ENCODE data around the gene REC114.
A peak's percentile ranks its signal among the peaks of the same experiment; 100 is the strongest.
"Not testable (repeated sequence)": the region's sequence is repeated elsewhere in the genome, so short reads cannot be mapped to it uniquely, and the experiment has no call there.

REC114 gene

GRCh38 chr15:73538123-73538522 lies 95.2 kb downstream of the REC114 start:
- DNase-seq = no peak

DNA sequence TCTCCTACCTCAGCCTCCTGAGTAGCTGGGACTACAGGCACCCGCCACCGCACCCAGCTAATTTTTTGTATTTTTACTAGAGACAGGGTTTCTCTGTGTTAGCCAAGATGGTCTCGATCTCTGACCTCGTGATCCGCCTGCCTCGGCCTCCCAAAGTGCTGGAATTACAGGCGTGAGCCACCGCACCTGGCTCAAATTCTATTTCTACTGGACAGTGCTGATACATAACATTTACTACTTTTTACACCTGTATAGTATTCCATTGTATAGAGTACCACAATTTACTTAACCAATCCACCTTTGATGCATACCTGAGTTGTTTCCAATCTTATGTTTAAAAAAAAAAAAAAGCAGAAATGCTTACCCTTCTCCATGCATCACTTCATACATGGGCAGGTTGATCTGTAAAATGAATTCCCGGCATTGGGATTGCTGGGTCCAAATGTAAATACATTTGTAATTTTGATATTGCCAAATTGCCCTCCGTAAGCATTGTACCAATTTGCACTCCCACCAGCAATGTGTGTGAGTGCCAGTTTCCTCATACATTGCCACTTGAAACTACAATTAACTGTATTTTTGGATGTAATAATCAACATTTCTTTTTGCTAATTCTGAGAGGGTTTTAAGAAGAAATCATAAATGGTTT lies 95.7 kb downstream of the REC114 start:
- DNase-seq = no peak

DNA sequence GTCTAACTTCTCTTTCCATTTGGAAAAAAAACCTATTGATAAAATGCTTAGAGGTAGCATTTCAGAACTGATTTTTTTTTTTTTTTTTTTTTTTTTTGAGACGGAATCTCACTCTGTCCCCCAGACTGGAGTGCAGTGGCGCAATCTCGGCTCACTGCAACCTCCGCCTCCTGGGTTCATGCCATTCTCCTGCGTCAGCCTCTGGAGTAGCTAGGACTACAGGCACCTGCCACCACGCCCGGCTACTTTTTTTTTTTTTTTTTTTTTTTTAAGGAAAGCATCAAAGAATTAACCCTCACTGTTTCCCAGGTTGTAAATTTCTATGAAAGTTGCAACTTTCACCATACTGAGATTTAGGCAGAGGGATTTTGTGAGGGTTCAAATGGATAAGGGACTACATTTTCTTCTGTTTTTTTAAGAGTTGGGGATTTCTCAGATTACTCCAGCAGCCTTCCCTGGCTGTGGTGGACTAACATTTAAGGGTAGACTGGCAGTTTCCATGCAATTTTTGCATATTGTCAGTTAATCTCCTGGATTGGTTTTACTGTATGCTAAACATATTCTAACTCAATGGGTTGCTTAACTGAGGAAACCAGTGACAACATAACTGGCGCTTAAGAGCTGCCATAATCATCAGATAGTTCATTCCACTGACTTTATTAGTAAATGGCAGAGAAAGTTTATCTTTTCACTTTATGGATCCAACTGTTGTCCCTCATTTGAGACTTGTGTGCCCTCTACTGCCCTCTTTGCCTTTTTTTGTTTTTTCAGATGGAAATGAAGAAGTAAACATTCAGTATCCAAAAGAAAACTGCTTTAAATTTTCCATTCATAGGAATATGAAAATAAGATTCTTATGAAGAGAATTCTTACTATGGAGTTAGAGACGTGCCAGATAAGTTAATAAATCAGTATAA lies 96.5 kb downstream of the REC114 start:
- DNase-seq = no peak

- DNase-seq = no peak
Observed at GRCh38 chr15:73540161-73540560, 97.2 kb downstream of the REC114 start.

- no peak for DNase-seq
Observed at GRCh38 chr15:73541479-73541878, 98.5 kb downstream of the REC114 start.

- not testable (repeated sequence) for DNase-seq
Observed at GRCh38 chr15:73548925-73549324, 106.0 kb downstream of the REC114 start.

- DNase-seq = no peak
Observed at GRCh38 chr15:73550190-73550589, 107.2 kb downstream of the REC114 start.

DNA sequence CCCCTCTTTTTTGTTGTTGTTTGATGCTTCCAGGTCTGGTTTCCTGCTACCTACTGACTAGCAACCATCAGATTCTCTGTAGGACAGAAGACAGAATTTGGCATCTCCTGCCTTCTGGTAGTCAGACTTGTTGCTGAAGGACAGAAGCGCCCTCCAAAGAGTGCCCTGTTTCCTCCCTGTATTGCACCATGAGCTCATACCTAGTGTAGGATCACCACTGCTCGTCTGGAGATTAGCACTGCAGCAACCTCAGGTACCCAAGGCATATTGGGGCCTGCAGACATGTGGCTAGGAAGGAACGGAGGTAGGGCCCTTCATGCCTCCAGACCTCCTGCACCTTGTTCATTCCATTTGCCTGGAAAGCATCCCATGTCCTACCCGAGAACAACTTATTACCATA lies 112.1 kb downstream of the REC114 start:
- DNase-seq = no peak

DNA sequence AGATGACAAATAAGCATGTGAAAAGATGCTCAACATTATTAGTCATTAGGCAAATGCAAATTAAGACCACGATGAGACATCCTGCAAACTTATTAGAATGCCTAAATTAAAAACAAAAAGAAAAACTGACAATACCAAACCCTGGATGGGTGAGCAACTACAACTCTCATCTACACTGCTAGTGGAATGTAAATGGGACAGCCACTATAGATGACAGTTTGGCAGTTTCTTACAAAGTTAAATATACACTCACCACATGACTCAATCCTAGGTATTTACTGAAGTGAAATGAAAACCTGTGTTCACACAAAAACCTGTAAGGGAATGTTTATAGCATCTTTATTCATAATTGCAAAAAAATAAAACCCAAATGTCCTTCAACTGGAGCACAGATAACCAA lies 115.6 kb downstream of the REC114 start:
- no peak for DNase-seq

DNA sequence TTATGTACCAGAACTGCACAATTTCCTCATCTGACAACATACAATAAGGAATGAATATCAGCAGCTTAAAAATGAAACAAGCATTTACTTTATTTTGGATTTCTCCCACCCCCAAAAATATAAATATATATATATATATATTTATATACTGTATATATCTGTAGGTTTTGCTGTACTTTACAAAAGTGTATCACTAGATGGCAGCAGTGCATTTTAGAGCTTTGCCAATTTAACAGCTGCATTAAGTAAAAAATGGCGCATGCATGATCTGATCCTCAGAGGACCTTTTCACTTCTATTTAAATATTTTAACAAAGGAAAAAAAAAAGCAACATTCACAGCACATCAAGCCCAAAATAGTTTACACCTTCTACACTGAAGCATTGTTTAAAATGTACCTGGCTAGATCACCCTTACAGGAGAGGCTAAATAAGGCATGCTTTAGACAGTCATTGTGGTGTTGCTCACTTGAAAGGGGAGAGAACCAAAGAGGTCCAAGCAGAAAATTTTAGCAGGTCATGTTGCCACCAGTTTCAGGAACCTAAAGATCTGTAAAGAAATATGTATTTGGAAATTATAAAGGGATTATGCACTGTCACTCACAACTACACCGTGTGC lies 117.6 kb downstream of the REC114 start:
- DNase-seq = peak; percentile 54

DNA sequence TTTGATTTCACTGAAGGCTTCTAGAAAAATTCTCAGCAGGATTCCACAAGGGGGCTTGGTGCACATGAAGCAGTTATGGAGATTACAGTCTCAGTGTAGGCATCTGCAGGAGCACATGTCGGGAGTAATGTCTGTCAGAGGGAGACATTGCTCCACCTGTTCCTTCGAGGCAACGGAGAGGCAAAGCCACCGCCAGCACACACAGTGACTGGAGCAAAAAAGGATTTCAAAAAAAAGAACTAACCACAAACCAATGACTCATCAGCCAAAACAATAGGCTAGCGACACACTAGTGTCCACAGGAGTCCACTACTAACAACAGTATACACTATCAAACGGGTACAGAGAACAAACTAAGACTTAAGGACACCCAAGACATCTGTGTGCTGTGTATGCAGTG lies 121.3 kb downstream of the REC114 start:
- DNase-seq = no peak

DNA sequence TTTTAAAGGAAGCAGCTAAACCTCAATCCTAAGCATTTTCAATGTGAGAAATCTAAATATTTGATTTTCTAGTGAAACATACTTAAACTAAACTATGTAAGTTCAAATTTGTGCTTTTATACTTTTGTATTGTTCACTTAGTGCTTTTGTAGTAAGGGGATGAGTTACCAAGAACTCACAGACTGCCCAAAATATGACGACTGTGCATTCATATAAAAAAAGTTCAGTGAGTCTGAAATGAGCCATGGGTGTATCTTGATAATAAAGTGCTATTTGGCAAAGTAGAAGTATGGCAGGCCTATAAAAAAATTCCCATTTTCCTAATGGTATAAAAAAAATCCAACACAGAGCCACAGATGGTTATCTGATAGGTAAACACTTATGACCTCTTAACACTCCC lies 124.1 kb downstream of the REC114 start:
- no peak for DNase-seq

DNA sequence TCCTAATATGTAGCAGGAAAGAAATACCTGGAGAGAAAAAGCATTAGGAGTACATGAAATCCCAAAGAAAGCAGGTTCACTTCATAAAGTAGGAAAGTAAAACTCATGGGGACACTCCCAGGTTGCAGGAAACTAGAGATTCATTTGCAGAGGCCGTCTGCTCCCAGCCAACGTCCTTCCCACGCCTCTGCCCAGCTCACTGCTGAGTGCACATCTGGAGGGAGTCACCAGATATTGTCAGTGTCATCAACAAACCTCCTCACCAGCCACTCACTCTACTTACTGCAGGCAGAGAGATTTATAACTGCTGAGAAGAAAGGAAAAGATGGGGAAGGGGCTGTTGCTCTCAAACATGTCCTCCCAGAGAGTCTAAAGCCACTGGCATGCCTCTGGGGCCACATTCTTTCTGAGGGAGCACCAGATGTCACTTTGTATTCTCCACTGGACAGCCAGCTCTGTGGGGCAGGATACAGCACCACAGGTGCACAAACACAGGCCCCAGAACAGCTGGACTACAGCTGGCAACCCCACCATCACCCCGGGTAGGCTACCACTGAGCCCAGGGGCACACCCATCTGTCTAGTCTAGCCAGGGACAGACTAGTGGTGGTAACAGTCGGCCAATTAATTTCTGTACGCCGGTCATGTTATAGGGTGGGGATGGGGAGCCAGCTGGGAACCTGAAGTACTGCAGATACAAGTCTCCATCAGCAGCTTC lies 125.8 kb downstream of the REC114 start:
- DNase-seq = no peak

GRCh38 chr15:73569361-73569760 lies 126.4 kb downstream of the REC114 start:
- DNase-seq = no peak

GRCh38 chr15:73570355-73571032 lies 127.5 kb downstream of the REC114 start:
- no peak for DNase-seq

DNA sequence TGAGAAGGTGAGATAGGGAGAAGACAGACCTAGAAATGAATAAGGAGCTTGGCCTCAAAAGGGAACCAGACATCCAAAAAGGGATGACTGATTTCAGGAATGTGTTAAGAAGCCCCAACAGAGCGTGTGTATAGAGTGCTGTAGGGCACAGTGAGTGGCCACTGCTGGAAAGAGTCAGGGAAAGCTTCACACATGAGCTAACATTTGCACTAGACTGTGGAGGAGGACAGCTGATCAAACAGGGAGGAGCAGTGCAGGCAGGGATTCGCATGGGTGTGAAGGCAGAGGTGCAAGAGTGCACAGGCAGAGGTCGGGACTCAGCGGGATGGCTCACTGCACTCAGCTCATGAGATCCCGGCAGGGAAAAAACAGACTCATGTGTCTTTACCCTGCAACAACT lies 128.4 kb downstream of the REC114 start:
- DNase-seq = no peak

GRCh38 chr15:73572296-73572695 lies 129.3 kb downstream of the REC114 start:
- no peak for DNase-seq

GRCh38 chr15:73573037-73573436 lies 130.1 kb downstream of the REC114 start:
- DNase-seq = no peak

- DNase-seq = no peak
Observed at GRCh38 chr15:73573572-73573971, 130.6 kb downstream of the REC114 start.

GRCh38 chr15:73575636-73576247 lies 132.8 kb downstream of the REC114 start:
- DNase-seq = no peak

GRCh38 chr15:73577593-73577992 lies 134.6 kb downstream of the REC114 start:
- DNase-seq = not testable (repeated sequence)

- DNase-seq = no peak
Observed at GRCh38 chr15:73578026-73578425, 135.1 kb downstream of the REC114 start.
